ENCODE data around the gene SSBP4. TPM values are rescaled to one million over a fixed set of nuclear protein-coding genes. Genes with fewer than 3 reads are reported as not detected.

Gene SSBP4
- total and polyA plus RNA-seq, 9 of the 15 experiments (the other 6 are each of a cell fraction or from before 2014, with no cell fraction given) = 1.1 to 189 (median 39.0) TPM

- TF ChIP-seq ZBTB40 (IDR thresholded peaks at IDR 0.05) = no peak
- no peak; the same call in 1 of the 2 replicates for TF ChIP-seq ZBTB40 (CRISPR knock-in tag; IDR thresholded peaks at IDR 0.05)
- TF ChIP-seq HDGF (IDR thresholded peaks at IDR 0.05) = peak; percentile 42; the same call in 1 of the 2 replicates
- TF ChIP-seq FOXO4 (CRISPR knock-in tag; IDR thresholded peaks at IDR 0.05) = no peak
- TF ChIP-seq ATF1 (CRISPR knock-in tag; IDR thresholded peaks at IDR 0.05) = peak; percentile 37
- peak; percentile 81 for TF ChIP-seq ATF1 (tag; IDR thresholded peaks at IDR 0.05)
- no peak for TF ChIP-seq BRF2 (IDR thresholded peaks at IDR 0.05; ENCODE audit: borderline replicate concordance, insufficient read depth, insufficient read length)
- TF ChIP-seq VEZF1 (CRISPR knock-in tag; IDR thresholded peaks at IDR 0.05) = peak; percentile 53; the same call in 1 of the 2 replicates
- TF ChIP-seq HINFP (tag; conservative IDR thresholded peaks at IDR 0.05; ENCODE audit: low read depth) = peak; percentile 76
- TF ChIP-seq EP300 (IDR thresholded peaks at IDR 0.05; ENCODE audit: low read length) = peak; percentile 7; the same call in 1 of the 2 replicates
- no peak for TF ChIP-seq EZH2 (IDR thresholded peaks at IDR 0.05; ENCODE audit: borderline replicate concordance, low read depth, low read length)
- no peak for TF ChIP-seq THRAP3 (IDR thresholded peaks at IDR 0.05; ENCODE audit: borderline replicate concordance)
Observed at GRCh38 chr19:18388100-18388959, 30.9 kb upstream of the SSBP4 start (continued).

All from K562 (cell line).